H1 (cell line): ENCODE results near the gene ELL2. TPM values are rescaled to one million over a fixed set of nuclear protein-coding genes. Genes with fewer than 3 reads are reported as not detected.

ENCODE experiments used
- CEBPB ChIP-seq: IDR thresholded peaks from 2 replicates; pipeline ENCODE4 v1.6.1; 2012; ENCODE audit warnings: low read depth, low read length
- EGR1 ChIP-seq: IDR thresholded peaks from 2 replicates; pipeline ENCODE4 v1.6.1; 2011; ENCODE audit warnings: low read depth, low read length, borderline replicate concordance
- JUN ChIP-seq: IDR thresholded peaks from 2 replicates; pipeline ENCODE4 v1.6.1; 2011; ENCODE audit warnings: low read depth, mild to moderate bottlenecking, improper control_type of control experiment, low read length
- POLR2A ChIP-seq, 2 experiments: IDR thresholded peaks; 1 replicate in 1 of 2; 2 replicates in 1 of 2; pipeline ENCODE4 v1.6.1; 2011; ENCODE audit warnings: low read depth in 2 of 2, low read length in 2 of 2, mild to moderate bottlenecking in 2 of 2; ENCODE audit errors: control extremely low read depth in 1 of 2
- POLR2AphosphoS5 ChIP-seq: IDR thresholded peaks from 2 replicates; pipeline ENCODE4 v1.6.1; 2011; ENCODE audit warnings: low read depth, low read length
- RBBP5 ChIP-seq: IDR thresholded peaks from 2 replicates; pipeline ENCODE4 v1.7.1; 2012; ENCODE audit warnings: low read depth, mild to moderate bottlenecking, inconsistent platforms, low read length, moderate library complexity, borderline replicate concordance
- TAF1 ChIP-seq: IDR thresholded peaks from 2 replicates; pipeline ENCODE4 v1.6.1; 2011; ENCODE audit warnings: mild to moderate bottlenecking, low read depth, low read length
- TBP ChIP-seq: IDR thresholded peaks from 2 replicates; pipeline ENCODE4 v1.6.1; 2011; ENCODE audit warnings: low read depth, low read length, improper control_type of control experiment
- polyA plus RNA-seq, 7 experiments: library from polyadenylated mRNA; depleted of rRNA in 3 of 7; stranded (reverse) in 5 of 7; unstranded in 2 of 7; fragments of >200 nt in 5 of 7; fragments of 200-250 nt in 2 of 7; gene quantifications; 1 replicate in 5 of 7; 2 replicates in 1 of 7; 4 replicates in 1 of 7; pipeline versions ENCODE4 v1.2.1 to v1.2.3, GENCODE V29; 2011 to 2013; ENCODE audit warnings: missing spikeins in 2 of 7, mixed read lengths in 2 of 7
- total RNA-seq: library from RNA; stranded (reverse); fragmentation: NEBNext Ultra II Directional; extraction: Animal tissue kit (Norgen Biotek cat#: 25700); gene quantifications from 2 replicates; pipeline ENCODE4 v1.2.1, GENCODE V29; 2021
- TF ChIP-seq, protein P1 (sequence below): fragments of 300-600 bp; sonication (generic); IDR thresholded peaks from 2 replicates; pipeline ENCODE4 v1.7.1; 2012; ENCODE audit warnings: low read length, moderate library complexity, mild to moderate bottlenecking, inconsistent platforms; ENCODE audit not compliant: insufficient replicate concordance
- TF ChIP-seq, protein P2 (sequence below): IDR thresholded peaks from 2 replicates; pipeline ENCODE4 v1.6.1; 2011; ENCODE audit warnings: low read depth, mild to moderate bottlenecking, low read length; ENCODE audit not compliant: insufficient read depth
- TF ChIP-seq, protein P3 (sequence below): IDR thresholded peaks from 2 replicates; pipeline ENCODE4 v1.6.1; 2011; ENCODE audit warnings: low read length, improper control_type of control experiment

ELL2 gene
- total and polyA plus RNA-seq, 2 of the 8 experiments (the other 6 are each of a cell fraction or from before 2014, with no cell fraction given) = 6.3 to 29.4 TPM

DNA sequence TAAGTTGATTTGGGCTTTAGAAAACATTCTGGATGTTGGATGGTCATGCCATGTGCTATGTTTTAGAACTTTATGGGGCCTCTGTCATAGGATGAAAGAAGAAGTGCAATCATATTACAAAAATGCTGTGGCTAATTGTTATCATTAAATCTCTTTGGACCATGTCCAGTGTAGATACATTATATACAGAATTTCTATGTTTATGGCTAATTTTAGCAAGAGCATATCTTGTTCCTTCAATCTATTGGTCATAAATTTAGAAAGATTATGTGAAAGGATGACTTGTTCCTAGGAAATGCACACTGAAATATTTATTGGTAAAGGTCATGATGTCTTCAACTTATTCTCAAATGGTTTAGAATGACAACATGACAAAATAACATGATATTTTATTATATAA lies 42.4 kb upstream of the ELL2 start (continued):
- TF ChIP-seq, protein P1, sequence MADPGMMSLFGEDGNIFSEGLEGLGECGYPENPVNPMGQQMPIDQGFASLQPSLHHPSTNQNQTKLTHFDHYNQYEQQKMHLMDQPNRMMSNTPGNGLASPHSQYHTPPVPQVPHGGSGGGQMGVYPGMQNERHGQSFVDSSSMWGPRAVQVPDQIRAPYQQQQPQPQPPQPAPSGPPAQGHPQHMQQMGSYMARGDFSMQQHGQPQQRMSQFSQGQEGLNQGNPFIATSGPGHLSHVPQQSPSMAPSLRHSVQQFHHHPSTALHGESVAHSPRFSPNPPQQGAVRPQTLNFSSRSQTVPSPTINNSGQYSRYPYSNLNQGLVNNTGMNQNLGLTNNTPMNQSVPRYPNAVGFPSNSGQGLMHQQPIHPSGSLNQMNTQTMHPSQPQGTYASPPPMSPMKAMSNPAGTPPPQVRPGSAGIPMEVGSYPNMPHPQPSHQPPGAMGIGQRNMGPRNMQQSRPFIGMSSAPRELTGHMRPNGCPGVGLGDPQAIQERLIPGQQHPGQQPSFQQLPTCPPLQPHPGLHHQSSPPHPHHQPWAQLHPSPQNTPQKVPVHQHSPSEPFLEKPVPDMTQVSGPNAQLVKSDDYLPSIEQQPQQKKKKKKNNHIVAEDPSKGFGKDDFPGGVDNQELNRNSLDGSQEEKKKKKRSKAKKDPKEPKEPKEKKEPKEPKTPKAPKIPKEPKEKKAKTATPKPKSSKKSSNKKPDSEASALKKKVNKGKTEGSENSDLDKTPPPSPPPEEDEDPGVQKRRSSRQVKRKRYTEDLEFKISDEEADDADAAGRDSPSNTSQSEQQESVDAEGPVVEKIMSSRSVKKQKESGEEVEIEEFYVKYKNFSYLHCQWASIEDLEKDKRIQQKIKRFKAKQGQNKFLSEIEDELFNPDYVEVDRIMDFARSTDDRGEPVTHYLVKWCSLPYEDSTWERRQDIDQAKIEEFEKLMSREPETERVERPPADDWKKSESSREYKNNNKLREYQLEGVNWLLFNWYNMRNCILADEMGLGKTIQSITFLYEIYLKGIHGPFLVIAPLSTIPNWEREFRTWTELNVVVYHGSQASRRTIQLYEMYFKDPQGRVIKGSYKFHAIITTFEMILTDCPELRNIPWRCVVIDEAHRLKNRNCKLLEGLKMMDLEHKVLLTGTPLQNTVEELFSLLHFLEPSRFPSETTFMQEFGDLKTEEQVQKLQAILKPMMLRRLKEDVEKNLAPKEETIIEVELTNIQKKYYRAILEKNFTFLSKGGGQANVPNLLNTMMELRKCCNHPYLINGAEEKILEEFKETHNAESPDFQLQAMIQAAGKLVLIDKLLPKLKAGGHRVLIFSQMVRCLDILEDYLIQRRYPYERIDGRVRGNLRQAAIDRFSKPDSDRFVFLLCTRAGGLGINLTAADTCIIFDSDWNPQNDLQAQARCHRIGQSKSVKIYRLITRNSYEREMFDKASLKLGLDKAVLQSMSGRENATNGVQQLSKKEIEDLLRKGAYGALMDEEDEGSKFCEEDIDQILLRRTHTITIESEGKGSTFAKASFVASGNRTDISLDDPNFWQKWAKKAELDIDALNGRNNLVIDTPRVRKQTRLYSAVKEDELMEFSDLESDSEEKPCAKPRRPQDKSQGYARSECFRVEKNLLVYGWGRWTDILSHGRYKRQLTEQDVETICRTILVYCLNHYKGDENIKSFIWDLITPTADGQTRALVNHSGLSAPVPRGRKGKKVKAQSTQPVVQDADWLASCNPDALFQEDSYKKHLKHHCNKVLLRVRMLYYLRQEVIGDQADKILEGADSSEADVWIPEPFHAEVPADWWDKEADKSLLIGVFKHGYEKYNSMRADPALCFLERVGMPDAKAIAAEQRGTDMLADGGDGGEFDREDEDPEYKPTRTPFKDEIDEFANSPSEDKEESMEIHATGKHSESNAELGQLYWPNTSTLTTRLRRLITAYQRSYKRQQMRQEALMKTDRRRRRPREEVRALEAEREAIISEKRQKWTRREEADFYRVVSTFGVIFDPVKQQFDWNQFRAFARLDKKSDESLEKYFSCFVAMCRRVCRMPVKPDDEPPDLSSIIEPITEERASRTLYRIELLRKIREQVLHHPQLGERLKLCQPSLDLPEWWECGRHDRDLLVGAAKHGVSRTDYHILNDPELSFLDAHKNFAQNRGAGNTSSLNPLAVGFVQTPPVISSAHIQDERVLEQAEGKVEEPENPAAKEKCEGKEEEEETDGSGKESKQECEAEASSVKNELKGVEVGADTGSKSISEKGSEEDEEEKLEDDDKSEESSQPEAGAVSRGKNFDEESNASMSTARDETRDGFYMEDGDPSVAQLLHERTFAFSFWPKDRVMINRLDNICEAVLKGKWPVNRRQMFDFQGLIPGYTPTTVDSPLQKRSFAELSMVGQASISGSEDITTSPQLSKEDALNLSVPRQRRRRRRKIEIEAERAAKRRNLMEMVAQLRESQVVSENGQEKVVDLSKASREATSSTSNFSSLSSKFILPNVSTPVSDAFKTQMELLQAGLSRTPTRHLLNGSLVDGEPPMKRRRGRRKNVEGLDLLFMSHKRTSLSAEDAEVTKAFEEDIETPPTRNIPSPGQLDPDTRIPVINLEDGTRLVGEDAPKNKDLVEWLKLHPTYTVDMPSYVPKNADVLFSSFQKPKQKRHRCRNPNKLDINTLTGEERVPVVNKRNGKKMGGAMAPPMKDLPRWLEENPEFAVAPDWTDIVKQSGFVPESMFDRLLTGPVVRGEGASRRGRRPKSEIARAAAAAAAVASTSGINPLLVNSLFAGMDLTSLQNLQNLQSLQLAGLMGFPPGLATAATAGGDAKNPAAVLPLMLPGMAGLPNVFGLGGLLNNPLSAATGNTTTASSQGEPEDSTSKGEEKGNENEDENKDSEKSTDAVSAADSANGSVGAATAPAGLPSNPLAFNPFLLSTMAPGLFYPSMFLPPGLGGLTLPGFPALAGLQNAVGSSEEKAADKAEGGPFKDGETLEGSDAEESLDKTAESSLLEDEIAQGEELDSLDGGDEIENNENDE = no peak
- TF ChIP-seq JUN (no peak), TAF1 (no peak), POLR2A (IDR thresholded peaks at IDR 0.05; ENCODE audit: control extremely low read depth in 1 of 2, low read depth in 2 of 2, low read length in 2 of 2) (no peak), POLR2AphosphoS5 (no peak), CEBPB (no peak), RBBP5 (no peak), EGR1 (no peak), TBP (no peak)
- TF ChIP-seq, protein P2, sequence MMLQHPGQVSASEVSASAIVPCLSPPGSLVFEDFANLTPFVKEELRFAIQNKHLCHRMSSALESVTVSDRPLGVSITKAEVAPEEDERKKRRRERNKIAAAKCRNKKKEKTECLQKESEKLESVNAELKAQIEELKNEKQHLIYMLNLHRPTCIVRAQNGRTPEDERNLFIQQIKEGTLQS = no peak
- TF ChIP-seq, protein P3, sequence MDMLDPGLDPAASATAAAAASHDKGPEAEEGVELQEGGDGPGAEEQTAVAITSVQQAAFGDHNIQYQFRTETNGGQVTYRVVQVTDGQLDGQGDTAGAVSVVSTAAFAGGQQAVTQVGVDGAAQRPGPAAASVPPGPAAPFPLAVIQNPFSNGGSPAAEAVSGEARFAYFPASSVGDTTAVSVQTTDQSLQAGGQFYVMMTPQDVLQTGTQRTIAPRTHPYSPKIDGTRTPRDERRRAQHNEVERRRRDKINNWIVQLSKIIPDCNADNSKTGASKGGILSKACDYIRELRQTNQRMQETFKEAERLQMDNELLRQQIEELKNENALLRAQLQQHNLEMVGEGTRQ = no peak
